Measurements from ENCODE around the gene DHX38. TPM values are rescaled to one million over a fixed set of nuclear protein-coding genes. Genes with fewer than 3 reads are reported as not detected.

DHX38 gene
- total RNA-seq, 4 donors from 2014 or later = 74.1 to 111 (median 81.0) TPM

GRCh38 chr16:72107371-72107770, 13.7 kb downstream of the DHX38 start:
- H3K9me3 ChIP-seq = no peaks in the 10 kb centered on the region
- no peak for DNase-seq (ENCODE audit: low spot score in 2 of 2)
- peaks cover 17 to 100% (median 71%) of the 10 kb centered on the region in 3 donors for H3K36me3 ChIP-seq
- no peak overlapping the region for H3K27ac ChIP-seq
- 91 to 93% methylated on average over 16 to 17 of the region's 17 CpGs for WGBS, 2 donors
- H3K4me3 ChIP-seq = no peak overlapping the region
- no peaks in the 10 kb centered on the region for H3K4me1 ChIP-seq
- no peaks in the 10 kb centered on the region for H3K27me3 ChIP-seq
- TF ChIP-seq POLR2A (IDR thresholded peaks at IDR 0.05) (no peak), EP300 (IDR thresholded peaks at IDR 0.05) (no peak)
- TF ChIP-seq, protein P1, sequence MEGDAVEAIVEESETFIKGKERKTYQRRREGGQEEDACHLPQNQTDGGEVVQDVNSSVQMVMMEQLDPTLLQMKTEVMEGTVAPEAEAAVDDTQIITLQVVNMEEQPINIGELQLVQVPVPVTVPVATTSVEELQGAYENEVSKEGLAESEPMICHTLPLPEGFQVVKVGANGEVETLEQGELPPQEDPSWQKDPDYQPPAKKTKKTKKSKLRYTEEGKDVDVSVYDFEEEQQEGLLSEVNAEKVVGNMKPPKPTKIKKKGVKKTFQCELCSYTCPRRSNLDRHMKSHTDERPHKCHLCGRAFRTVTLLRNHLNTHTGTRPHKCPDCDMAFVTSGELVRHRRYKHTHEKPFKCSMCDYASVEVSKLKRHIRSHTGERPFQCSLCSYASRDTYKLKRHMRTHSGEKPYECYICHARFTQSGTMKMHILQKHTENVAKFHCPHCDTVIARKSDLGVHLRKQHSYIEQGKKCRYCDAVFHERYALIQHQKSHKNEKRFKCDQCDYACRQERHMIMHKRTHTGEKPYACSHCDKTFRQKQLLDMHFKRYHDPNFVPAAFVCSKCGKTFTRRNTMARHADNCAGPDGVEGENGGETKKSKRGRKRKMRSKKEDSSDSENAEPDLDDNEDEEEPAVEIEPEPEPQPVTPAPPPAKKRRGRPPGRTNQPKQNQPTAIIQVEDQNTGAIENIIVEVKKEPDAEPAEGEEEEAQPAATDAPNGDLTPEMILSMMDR (IDR thresholded peaks at IDR 0.05) = no peak

- no peaks in the 10 kb centered on the region for H3K27me3 ChIP-seq
- no peak overlapping the region for H3K4me3 ChIP-seq
- 88 to 95% methylated on average over 16 of the region's 16 CpGs for WGBS, 2 donors
- TF ChIP-seq, protein P1 (IDR thresholded peaks at IDR 0.05) = no peak
- no peak for TF ChIP-seq POLR2A (IDR thresholded peaks at IDR 0.05)
- TF ChIP-seq EP300 (IDR thresholded peaks at IDR 0.05) = no peak
- H3K36me3 ChIP-seq = peaks cover 8 to 100% (median 63%) of the 10 kb centered on the region in 3 donors
- H3K4me1 ChIP-seq = no peaks in the 10 kb centered on the region
- no peak for DNase-seq (ENCODE audit: low spot score in 2 of 2)
- no peaks in the 10 kb centered on the region for H3K9me3 ChIP-seq
- H3K27ac ChIP-seq = no peak overlapping the region
These were observed 14.9 kb downstream of the DHX38 start for GRCh38 chr16:72108353-72109102.

- no peak overlapping the region for H3K27ac ChIP-seq
- 94 to 97% methylated on average over 12 of the region's 12 CpGs for WGBS, 2 donors
- DNase-seq (ENCODE audit: low spot score in 2 of 2) = no peak
- H3K36me3 ChIP-seq = peaks cover 5 to 100% (median 56%) of the 10 kb centered on the region in 3 donors
- no peaks in the 10 kb centered on the region for H3K4me1 ChIP-seq
- no peaks in the 10 kb centered on the region for H3K9me3 ChIP-seq
- H3K4me3 ChIP-seq = no peak overlapping the region
- TF ChIP-seq POLR2A (IDR thresholded peaks at IDR 0.05) = no peak
- TF ChIP-seq, protein P1 (IDR thresholded peaks at IDR 0.05) = no peak
- no peak for TF ChIP-seq EP300 (IDR thresholded peaks at IDR 0.05)
- no peaks in the 10 kb centered on the region for H3K27me3 ChIP-seq
These were observed 15.7 kb downstream of the DHX38 start for GRCh38 chr16:72109300-72109699.

DNA sequence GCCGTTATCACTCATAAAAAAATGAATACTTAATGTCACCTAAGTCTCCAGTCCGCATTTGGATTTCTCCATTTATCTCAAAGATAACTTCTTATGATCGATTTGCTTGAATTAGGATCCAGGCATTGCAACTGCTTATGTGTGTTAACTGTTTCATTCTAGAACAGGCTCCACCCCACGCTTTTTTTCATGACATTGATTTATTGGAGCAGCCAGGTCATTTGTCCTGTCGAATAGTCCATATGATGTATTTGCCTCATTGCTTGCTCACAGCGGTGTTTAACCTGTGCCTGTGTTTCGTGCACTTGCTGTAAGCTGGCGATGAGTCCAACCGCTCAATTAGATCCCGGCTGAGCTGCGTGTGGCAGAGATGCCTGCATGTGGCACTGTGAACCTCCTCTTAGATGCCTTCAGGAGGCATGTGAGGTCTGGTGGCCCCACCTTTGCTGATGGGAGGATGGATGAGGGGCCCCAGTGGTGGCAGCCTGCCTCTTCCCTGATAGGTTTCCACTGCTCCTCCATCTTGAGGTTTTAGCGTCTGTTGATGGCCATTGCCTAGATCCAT, 16.4 kb downstream of the DHX38 start:
- no peak for DNase-seq (ENCODE audit: low spot score in 2 of 2)
- TF ChIP-seq POLR2A (IDR thresholded peaks at IDR 0.05) = no peak
- no peak for TF ChIP-seq EP300 (IDR thresholded peaks at IDR 0.05)
- TF ChIP-seq, protein P1 (IDR thresholded peaks at IDR 0.05) = no peak
- peaks cover 0 to 3% (median 0%) of the 10 kb centered on the region in 4 donors for H3K9me3 ChIP-seq
- no peaks in the 10 kb centered on the region for H3K4me1 ChIP-seq
- H3K27ac ChIP-seq = no peak overlapping the region
- peaks cover 5 to 93% (median 55%) of the 10 kb centered on the region in 3 donors for H3K36me3 ChIP-seq
- 91 to 92% methylated on average over 12 of the region's 12 CpGs for WGBS, 2 donors
- H3K27me3 ChIP-seq = no peaks in the 10 kb centered on the region
- no peak overlapping the region for H3K4me3 ChIP-seq
